GM18526 (cell line): ENCODE data around the gene CEP41.

ENCODE experiments used
- POLR2A ChIP-seq: IDR thresholded peaks from 3 replicates; pipeline ENCODE4 v1.6.1; 2011; ENCODE audit not compliant: insufficient read length; ENCODE audit errors: extremely low read depth

Gene CEP41

DNA sequence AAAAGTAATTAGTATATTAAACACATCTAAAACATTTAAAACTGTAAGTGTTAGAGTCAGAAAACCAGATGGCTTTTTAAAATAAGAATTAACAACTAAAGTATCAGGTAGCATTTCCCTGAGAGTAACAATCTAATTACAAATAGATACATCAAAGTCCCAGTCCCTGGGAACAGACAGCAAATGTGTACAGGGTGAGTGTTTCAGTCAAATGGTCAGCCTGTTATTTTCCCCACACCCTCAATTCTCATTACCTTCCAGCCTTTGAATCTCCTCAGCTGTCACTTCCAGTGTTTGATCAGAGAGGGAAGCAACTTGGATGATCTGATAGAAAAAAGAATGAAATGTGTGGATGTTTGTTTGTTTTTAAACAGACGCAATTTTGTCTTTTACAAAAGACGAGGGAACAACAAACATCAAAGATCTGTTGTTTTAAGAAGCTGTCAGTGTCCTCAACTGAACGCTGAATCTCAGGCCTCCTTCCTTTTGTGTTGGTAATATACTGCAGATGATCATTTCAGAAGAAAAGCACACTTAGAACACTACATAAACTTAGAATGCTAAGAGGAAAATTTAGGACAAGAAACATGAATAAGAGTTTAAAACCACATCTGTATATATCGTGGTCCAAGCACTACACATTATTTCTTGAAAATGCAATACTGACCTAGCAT is 29.8 kb downstream of the CEP41 start:
- TF ChIP-seq POLR2A, result no peak

DNA sequence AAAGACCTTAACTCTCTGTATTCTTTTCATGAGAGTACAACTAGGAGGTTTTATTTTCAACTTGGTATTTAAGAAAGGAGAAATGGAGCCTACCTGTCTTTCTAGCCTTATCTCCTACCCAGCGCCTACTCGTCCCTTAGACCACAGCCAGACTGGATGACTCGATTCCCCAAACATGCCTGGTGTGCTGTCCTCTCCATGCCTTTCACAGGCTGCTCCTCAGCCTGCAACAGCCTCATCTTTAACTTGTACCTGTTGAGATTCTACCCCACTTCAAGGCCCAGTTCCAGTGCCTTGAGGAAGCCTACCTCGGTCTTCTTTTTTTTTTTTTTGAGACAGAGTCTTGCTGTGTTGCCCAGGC is 31.1 kb downstream of the CEP41 start:
- TF ChIP-seq POLR2A, result no peak

DNA sequence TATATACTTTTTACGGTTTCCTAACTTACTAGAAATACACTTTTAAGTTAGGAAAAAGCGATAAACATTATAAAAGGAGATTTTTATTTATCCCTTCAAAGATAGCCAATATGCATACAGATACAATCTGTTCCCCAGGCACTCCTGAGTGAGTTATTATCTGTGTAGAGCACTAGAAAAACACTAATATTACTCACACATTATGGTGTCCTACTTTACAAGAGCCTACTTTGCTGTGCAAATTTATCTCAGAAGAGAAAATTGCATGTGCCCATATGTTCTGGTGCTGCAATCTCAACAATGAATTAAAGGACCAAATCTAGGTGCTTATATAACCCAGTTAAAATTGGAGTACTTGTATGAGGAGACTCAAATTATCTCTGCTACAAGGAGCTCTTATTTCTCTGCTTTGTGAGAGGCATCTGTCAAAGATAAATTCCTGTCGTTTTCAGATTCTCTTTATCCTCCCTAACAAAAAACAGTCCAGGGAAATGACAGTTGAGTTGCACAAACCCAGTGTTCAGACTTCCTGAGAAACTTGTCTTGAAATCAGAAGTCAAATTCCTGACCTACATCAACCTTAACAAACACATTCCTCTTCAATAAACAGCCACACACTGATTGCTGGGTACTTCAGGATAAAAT is 31.6 kb downstream of the CEP41 start:
- TF ChIP-seq POLR2A, result no peak

DNA sequence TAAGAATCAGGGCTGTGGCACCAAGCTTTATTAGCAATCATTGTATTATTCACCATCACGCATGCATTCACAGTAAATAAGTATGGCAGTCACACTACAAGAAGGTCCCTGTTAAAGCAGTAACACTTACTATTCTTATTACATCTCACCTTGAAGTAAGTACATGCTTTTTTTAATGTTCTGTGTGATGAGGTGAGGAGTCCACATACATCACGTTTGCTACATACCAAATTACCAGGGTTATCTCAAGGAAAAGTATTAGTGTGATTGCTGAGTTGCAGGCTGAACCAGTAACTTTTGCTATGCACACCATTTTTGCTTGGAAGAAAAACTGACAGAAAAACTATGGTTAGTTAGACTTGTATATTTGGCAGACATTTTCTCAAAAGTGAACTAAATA is 35.8 kb downstream of the CEP41 start:
- no peak for TF ChIP-seq POLR2A

DNA sequence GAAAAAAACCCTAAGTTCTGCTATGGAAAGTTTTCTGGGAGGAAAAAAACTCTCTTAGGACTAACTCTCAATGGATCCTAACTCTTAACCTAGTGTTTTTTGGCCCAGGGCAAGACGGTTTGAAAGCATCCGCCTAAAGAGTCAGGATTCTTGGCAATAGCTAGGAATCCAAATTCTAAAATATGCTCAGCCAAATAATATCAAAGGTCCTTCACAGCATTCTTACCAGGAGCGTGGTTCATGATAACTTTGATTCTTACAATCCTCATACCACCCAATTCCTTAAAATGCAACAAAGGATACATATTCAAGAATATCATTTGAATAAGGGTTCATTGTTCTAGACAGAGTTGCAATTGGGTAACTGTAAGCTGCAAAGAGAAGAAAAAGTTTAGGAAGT is 39.2 kb downstream of the CEP41 start:
- no peak for TF ChIP-seq POLR2A

DNA sequence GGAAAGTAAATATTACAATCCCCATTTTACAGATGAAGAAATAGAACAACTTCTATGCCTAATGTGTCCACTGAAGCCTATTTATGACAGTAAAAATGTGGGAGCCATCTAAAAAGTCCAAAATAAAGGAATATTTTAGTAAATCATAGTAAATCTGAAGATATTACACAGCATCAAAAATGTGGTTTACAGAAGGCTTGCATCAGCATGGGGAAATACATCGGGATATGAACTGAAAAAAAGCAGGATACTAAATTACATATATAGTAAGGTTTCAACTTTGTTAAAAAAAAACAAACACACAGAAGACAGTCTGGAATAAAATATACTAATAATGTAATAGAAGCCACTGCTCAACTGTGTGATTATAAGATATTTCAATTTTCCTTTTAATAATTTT is 39.7 kb downstream of the CEP41 start:
- no peak for TF ChIP-seq POLR2A

DNA sequence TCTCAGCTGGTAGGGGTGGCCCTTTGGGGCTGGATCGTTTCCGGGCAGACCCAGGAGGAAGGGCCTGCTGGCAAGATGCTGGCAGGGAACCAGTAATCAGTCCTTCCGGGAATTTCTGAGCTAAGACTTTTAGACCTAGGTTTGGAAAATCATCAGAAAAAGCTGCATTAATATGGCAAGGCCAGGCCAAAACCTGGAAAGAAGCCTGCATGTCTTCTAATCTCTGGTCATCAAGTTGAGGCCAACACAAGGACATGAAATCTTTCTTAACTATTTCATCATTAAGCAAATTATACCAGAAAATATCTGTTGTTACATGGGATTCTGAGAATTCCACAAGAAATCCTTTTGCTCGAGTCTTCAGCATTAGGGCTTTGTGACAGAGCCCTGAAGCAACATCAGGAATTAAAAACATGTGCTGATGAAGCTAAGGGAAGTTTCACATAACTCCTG is 40.7 kb downstream of the CEP41 start:
- TF ChIP-seq POLR2A, result no peak

DNA sequence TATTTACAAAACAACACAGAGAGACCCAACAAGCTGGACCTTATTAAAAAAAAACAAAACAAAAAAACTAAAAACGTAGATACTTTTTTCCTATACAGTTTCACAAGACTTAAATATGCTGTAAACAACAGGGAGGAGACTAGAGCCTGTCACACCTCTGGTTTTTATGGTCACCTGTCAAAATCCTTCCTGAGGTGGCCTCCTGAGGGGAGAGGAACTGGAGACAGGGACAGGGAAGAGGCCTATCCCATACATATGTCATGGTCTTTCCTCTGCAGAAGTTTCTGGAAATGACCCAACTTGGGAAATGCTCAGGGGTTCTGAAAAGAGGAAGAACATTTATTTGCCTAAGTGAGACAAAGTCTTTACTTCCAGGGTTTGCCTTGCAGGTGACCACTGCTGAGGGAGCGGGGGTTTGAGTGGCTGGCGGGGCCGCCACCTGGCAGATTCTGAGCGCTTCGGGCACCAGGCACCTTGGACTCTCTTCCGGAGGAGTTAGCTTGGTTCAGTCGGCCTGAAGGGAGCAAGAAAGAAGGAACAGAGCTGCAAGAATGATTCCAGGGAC is 42.2 kb downstream of the CEP41 start:
- TF ChIP-seq POLR2A, result no peak

DNA sequence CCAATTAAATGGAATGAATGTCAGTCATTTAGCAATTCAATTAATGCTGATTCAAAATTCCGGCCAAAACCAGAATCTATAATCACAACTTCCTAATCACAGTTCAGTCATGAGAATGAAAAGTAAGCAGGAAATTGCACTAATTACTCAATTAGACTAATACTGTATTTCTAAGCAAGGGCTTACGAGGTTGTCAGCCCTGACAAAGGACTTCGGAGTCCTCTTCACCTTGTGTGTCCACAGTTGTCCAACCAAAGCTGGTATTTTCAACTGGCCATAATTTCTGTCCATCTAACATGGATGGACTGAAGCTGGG is 43.1 kb downstream of the CEP41 start:
- TF ChIP-seq POLR2A, result no peak

DNA sequence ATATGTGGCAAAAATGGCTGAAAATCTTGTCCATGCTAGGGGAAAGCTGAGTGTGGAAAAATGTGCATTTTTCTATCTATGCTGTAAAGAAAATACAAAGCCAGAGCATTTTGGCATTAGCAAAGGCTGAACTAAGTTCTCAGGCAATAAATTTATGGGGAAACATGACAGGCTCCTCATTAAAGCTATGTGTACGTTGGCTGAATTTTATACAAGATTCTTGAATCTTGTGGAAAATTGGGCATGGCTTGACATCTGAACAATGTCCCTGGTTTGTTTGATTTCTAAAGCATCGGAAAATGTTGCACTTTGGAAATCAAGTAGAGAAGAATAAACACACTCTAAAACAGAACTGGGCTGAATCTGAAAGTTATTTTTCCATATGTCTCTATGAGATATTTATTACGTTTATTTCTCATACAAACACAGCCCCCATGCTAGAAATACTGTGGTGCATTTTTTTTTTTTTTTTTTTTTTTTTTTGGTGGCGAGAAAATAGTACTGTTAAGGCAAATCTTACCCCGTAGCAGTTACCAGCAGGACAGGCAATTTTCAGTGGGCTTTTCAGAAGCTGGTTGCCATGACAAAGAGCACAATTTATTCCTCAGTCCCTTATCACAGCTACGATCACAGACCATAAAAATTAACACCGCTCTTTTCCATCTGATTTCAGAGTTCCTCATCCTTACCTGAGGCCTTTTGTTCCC is 43.6 kb downstream of the CEP41 start:
- no peak for TF ChIP-seq POLR2A

DNA sequence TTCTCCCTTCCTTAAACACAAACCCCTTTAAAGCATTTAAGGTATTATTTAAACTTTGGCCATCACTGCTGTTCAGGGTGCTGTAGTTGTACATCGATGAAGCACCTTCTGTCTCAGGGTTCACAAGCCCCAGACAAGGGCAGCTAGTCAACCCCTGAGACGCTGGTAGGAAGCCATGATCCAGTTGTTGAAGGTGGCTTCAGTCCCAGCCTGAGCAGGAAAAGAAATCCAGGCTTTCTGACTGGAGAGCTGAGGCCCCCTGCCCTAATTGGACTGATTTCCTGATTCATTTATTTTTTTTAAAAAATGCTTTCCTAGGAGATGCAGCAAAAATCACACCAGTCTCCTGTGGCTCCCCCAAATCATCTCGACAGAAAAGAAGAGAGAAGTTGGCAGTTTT is 44.7 kb downstream of the CEP41 start:
- TF ChIP-seq POLR2A, result no peak

DNA sequence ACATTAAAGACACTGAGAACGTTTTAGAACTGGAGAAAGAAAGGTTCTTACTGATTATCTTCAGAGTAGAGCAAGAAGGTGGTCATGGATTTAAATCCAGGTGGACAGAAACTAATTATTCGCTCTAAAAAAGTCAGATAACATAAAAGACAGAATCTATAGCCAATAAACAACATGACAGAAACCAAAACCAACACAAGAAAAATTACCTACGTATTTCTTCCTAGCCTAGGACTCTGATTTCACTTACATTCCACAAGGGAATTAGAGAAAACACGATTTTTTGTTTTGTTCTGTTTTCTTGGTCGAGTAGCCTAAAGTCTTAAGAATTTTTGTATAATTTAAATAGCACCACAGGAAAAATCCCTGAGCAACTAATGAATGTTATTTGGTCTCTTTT is 45.4 kb downstream of the CEP41 start:
- no peak for TF ChIP-seq POLR2A

DNA sequence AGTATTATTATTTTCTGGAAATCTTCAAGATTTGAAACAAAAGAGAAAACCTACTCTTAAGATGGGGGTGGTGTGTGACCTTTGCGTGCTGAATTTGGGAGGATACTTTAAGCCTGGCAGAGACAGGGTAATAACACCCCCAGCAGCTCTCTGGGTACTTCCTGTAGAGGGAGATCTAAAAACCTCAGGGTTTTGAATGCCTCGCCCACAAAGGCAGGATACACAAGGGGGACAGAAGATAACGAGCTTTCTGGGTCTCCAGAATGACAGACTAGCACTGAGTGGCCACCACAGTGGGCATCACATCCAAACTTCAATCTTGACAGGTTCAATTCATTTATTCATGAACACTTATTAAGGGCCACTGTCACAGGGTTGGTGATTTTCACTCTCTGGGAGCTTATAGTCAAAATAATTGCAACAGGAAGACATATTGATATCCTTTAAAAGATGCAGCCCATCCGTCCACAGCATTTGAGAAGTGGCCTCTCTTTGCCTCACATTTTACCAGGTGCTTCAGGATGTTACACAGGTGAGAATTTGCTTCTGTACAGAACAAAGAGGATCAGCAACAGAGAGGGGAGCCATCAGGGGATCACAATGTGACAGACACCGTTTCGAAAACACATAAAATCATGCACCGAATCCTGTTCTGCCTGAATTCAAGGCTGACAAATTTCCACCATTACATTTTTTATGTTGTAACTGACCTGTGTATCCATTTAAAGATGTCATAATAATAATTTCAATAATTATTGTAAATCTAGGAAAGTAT is 46.2 kb downstream of the CEP41 start:
- TF ChIP-seq POLR2A, result no peak

DNA sequence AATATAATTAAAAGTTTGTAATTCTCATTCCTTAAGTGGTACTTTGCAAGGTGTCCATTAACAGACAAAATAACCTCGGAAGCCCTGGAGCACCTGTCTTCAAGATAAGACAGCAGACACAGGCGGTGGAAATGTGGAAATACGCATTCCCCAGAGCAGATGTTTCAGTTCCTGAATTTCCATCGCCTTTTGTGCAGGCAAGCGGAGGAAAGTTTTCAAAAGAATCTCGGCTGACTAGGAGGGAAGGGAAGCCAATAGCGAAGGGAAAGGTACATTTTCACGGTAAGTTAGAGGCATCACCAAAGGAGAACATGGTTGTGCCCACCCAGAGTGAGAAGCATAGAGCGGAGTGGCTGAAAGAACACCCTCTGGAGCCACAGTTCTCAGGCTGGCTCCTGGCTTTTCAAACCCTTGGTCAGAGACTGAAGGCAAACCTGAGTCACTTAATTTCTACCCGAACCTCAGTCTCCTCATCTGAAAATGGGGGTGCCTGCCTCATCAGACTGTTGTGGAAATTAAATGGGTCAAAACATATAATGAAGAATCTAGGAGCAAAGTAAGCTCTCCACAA is 46.9 kb downstream of the CEP41 start:
- TF ChIP-seq POLR2A, result no peak

DNA sequence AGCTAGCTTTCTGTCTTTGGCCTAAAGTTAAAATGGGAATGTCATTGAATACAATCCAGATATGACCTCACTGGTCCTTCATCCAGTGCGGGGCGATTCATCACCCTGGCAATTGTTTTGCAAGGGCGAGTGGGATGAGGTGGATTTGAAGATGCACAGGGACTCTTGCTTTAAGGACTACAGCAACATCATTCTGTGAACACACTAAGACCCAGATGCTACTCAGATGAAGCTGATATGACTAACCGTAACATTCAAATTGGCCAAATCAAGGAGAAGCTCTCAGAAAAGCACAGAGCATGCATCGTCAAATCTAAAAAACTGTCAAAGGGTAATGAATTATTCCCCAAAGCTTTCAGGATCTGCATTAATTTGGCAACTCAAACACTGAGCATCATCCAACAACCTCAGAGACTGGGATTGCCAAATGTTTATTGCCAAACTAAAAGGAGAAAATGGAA is 47.7 kb downstream of the CEP41 start:
- no peak for TF ChIP-seq POLR2A
